GM10266 (cell line): Measurements from ENCODE around the gene EHHADH.
A peak's percentile ranks its signal among the peaks of the same experiment; 100 is the strongest.

Experiments used
- DNase-seq: peaks from one replicate; pipeline ENCODE4 v3.0.0; 2012; ENCODE audit errors: extremely low spot score
- TF ChIP-seq, protein P1 (sequence below): IDR thresholded peaks from 2 replicates; pipeline ENCODE4 v1.5.1; 2012; ENCODE audit warnings: mild to moderate bottlenecking, low read depth; ENCODE audit not compliant: control insufficient read depth, insufficient read depth; ENCODE audit errors: missing control alignments

The EHHADH gene

GRCh38 chr3:185164428-185165217 is 89.2 kb downstream of the EHHADH start:
- no peak for DNase-seq
- TF ChIP-seq, protein P1, sequence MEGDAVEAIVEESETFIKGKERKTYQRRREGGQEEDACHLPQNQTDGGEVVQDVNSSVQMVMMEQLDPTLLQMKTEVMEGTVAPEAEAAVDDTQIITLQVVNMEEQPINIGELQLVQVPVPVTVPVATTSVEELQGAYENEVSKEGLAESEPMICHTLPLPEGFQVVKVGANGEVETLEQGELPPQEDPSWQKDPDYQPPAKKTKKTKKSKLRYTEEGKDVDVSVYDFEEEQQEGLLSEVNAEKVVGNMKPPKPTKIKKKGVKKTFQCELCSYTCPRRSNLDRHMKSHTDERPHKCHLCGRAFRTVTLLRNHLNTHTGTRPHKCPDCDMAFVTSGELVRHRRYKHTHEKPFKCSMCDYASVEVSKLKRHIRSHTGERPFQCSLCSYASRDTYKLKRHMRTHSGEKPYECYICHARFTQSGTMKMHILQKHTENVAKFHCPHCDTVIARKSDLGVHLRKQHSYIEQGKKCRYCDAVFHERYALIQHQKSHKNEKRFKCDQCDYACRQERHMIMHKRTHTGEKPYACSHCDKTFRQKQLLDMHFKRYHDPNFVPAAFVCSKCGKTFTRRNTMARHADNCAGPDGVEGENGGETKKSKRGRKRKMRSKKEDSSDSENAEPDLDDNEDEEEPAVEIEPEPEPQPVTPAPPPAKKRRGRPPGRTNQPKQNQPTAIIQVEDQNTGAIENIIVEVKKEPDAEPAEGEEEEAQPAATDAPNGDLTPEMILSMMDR, result no peak

DNA sequence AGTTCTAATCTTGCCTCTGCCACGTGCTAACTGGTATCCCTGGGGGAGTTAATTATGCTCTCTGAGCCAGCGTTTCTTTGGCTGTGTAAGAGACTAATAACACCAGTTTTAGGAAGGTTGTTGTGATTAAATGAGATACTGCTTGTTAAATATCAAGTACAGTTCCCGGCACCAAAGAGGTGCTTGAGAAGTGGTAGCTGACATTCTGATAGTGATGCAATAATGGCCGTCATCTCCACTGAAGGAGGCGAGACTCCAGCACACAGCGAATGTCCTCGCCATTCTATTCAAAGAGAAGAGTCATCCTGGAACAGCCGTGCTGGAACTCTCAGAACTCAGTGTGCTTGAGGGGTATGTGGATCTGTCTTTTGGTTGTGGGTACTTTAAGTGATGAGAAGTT is 91.2 kb downstream of the EHHADH start:
- no peak for DNase-seq
- TF ChIP-seq, protein P1, result no peak

DNA sequence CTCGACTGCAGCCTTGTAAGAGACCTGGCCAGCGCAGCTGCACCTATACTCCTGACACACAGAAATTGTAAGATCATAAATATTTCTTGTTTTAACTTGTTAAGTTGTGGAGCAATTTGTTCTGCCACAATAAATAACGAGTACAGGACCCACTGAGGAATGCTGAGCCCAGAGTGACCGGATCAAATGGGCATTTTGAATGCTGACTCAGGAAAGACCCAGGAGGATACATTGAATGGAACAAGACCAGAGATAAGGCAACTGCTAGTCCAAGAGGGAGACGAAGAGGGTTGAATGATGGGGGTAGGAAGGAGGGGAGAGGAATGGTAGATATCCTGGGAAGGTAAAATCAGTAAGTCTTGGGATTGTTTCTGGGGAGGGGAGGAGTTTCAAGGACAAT is 92.1 kb downstream of the EHHADH start:
- TF ChIP-seq, protein P1, result no peak
- DNase-seq, result no peak

DNA sequence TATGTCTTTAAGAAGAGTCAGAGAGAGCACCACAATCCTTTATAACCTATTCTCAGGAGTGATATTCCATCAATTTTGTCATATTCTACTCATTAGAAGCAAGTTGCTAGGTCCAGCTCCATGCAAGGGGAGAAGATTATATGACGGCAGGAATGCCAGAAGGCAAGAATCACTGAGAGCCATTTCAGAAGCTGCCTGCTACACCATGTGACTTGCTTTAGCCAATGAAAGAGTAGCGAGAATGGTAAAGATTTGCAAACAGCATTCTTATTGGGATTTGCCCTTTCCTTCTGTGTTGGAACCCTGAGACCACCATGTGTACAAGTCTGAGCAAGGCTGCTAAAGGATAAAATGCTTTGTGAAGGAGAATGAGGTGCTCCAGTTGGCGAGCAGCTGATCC is 96.5 kb downstream of the EHHADH start:
- TF ChIP-seq, protein P1, result no peak
- DNase-seq, result no peak

DNA sequence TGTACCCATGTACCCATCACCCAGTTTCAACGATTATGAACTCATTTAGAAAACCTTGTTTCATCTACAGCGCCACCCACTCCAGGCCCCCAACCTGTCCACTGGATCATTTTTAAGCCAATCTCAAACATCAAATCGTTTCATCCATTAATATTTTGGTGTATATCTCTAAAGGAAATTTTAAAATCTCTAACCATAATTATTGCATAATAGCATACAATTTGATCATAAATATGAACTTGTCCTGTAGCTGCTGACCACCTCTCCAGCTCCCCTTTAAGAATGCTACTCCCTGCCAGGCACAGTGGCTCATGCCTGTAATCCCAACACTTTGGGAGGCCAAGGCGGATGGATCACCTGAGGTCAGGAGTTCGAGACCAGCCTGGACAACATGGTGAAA is 98.2 kb downstream of the EHHADH start:
- TF ChIP-seq, protein P1, result no peak
- DNase-seq, result no peak

DNA sequence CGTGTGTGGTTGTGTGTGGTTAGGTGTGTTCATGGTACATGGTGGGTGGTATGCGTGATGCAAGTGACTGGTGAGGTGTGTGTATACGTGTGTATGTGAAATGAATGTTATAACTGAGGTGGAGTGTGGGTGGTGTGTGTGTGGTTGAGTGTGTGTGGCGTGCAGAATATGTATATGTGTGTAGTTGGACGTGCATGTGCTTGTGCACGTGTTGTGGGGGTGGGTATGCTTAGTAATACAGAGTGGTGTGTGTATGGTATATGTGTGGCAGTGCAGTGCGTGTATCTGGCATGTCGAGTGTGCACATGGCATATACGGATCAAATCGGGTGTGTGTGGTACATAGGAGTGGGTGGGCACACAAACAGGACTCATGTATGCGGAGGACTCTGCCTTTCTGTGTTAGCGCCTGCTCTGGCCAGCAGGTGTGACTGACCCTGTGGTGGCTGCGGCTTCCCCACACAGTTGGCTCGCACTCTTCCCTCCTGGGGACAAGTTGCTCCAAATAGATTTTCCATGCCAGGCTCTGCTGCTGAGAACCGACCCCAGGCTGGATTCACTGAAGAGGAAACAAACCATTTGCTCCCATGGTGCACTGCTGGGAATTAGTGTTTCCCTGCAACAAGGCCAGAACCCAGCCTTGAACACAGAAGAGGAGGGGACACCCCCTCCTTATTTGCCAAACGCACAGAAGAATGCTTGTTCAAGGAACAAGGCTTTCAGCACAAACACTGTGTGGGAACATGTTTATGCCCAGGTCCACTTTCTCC is 99.8 kb downstream of the EHHADH start:
- TF ChIP-seq, protein P1, result no peak
- DNase-seq, result peak; percentile 42

GRCh38 chr3:185153171-185153771 is 100.6 kb downstream of the EHHADH start:
- TF ChIP-seq, protein P1, result no peak
- peak; percentile 71 for DNase-seq
